ENCODE results near the gene COLEC11. TPM values are rescaled to one million over a fixed set of nuclear protein-coding genes. Genes with fewer than 3 reads are reported as not detected.

COLEC11 gene
- total and polyA plus RNA-seq, 2 donors (not counting 1 experiment from before 2014, with no cell fraction given), result not detected

DNA sequence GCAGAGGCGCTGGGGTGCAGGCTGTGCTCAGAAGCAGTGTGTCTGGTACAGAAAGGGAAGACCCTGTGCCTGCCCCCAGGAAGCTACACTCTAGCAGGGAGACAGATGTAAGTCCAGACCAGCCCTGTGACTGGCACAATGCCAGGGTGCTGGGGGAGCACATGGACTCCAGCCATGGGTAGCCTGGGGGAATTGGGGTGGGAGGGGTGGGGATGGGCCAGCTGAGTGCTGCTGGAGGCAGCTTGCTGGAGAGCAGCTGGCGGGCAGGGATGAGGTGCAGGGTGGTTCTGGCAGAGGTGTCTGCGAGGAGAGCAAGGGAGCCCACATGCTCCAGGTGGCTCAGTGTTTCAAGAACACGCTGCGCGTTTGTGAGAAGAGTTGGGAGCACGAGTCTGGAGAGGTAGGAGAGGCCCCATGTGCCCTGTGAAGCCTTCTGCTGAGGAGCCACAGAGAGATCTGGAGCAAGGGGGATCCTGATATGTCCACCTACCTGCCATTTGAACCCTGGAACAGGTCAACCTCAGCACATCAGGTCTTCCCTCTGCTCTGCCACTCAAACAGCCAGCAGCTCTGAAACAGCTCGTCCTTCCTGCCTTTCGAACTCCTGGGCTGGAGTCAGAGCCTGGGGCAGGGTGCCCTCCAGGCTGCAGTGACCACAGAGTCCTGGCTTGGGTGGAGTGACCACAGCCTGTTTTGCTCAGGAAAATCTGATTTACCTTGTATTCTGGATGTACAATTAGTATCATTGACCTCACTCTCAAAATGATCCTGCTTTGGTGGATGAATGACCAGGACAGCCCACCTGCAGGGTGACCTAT is 78.2 kb downstream of the COLEC11 start:
- H3K4me1 ChIP-seq (ENCODE audit: control insufficient read depth in 2 of 2, insufficient read depth in 2 of 2, low read length in 2 of 2), result no peaks in the 10 kb centered on the region
- ChIA-PET POLR2A (no interaction called here), CTCF (no interaction called here)
- no peaks in the 10 kb centered on the region for H3K9me3 ChIP-seq (ENCODE audit: control extremely low read depth in 1 of 3, control insufficient read depth in 2 of 3, insufficient read depth in 1 of 3, low read length in 2 of 3)
- ATAC-seq (ENCODE audit: low read depth) (no peak), DNase-seq (no peak)
- no peaks in the 10 kb centered on the region for H3K27me3 ChIP-seq (replicated peaks in 1 of 4; ENCODE audit: control extremely low read depth in 1 of 4, control insufficient read depth in 3 of 4, insufficient read depth in 4 of 4, low read length in 3 of 4)
- H3K4me1 Mint-ChIP-seq, result no peaks in the 10 kb centered on the region
- no peak overlapping the region for H2AFZ ChIP-seq (ENCODE audit: insufficient read depth, low read depth, low read length, poor library complexity, severe bottlenecking)
- no peak overlapping the region for H3K27ac ChIP-seq (ENCODE audit: low read length in 2 of 2)
- no peaks in the 10 kb centered on the region for H3K79me2 ChIP-seq (ENCODE audit: control insufficient read depth, insufficient read depth, low read length)
- intact Hi-C loops (cut with micrococcal nuclease), result no loop called here
- H3K9ac ChIP-seq (ENCODE audit: low read length), result no peak overlapping the region
- no peaks in the 10 kb centered on the region for H3K9me3 Mint-ChIP-seq (ENCODE audit: insufficient read depth)
- TF ChIP-seq, protein P1, sequence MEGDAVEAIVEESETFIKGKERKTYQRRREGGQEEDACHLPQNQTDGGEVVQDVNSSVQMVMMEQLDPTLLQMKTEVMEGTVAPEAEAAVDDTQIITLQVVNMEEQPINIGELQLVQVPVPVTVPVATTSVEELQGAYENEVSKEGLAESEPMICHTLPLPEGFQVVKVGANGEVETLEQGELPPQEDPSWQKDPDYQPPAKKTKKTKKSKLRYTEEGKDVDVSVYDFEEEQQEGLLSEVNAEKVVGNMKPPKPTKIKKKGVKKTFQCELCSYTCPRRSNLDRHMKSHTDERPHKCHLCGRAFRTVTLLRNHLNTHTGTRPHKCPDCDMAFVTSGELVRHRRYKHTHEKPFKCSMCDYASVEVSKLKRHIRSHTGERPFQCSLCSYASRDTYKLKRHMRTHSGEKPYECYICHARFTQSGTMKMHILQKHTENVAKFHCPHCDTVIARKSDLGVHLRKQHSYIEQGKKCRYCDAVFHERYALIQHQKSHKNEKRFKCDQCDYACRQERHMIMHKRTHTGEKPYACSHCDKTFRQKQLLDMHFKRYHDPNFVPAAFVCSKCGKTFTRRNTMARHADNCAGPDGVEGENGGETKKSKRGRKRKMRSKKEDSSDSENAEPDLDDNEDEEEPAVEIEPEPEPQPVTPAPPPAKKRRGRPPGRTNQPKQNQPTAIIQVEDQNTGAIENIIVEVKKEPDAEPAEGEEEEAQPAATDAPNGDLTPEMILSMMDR (IDR thresholded peaks at IDR 0.05), result no peak
- no peak overlapping the region for H3K4me2 ChIP-seq (replicated peaks; ENCODE audit: low read depth, low read length, poor library complexity, severe bottlenecking)
- H3K27ac Mint-ChIP-seq, result no peak overlapping the region
- no peaks in the 10 kb centered on the region for H4K20me1 ChIP-seq (ENCODE audit: control insufficient read depth, insufficient read depth, low read length, poor library complexity, severe bottlenecking)
- H3K27me3 Mint-ChIP-seq, result peaks cover 9% of the 10 kb centered on the region
- H3K4me3 Mint-ChIP-seq, result no peak overlapping the region
- WGBS (ENCODE audit: insufficient coverage), result 89% methylated on average over 7 of the region's 9 CpGs
- no peak overlapping the region for H3K4me3 ChIP-seq (ENCODE audit: control extremely low read depth in 1 of 5, extremely low read depth in 1 of 5, insufficient read depth in 1 of 5, low read depth in 2 of 5, low read length in 4 of 5)
- no peaks in the 10 kb centered on the region for H3K36me3 ChIP-seq (replicated peaks in 1 of 2; ENCODE audit: control extremely low read depth in 1 of 2, control insufficient read depth in 1 of 2, extremely low read depth in 1 of 2, insufficient read depth in 2 of 2, low read length in 1 of 2)

DNA sequence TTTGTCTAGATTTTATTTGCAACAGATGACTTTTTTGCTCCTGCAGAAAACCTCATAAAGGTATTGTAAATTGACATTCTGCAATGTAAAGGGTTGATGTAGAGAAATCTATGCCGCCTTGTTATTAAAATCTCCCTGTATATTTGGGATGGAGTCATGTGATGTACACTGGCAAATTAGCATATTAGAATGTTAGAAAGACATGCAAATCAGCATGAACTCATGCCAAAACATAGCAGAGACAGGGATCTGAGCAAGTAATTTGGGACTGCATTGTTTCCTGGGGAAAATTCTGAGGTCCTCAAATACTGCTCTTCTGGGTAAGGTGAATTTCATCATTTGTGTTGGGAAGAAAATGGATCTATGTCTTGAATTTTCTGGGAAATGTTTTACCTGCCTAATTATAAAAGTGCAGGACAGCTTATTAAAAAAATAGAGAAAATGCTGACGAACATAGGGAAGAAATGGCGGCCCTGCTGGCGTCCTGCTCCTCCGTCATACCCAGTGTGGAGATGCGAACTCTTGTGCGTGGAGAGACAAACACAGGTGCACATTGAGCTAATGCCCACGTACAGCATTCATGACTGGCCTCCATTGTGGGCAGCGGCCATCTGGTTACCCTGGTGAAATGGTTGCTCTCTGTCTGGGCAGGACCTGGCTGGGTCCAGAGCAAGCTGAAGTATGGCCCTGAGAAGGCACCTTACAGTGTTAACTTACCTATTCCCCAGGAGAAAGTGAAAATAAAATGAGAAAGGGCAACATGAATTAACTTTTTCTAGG is 79.3 kb downstream of the COLEC11 start:
- POLR2A ChIA-PET, result no interaction called here
- no peak overlapping the region for H3K4me3 ChIP-seq (ENCODE audit: control extremely low read depth in 1 of 5, extremely low read depth in 1 of 5, insufficient read depth in 1 of 5, low read depth in 2 of 5, low read length in 4 of 5)
- Mint-ChIP-seq H3K4me1 (no peaks in the 10 kb centered on the region), H3K27ac (no peak overlapping the region), H3K9me3 (ENCODE audit: insufficient read depth) (no peaks in the 10 kb centered on the region), H3K27me3 (peaks cover 7% of the 10 kb centered on the region), H3K4me3 (no peak overlapping the region)
- H3K27me3 ChIP-seq (replicated peaks in 1 of 4; ENCODE audit: control extremely low read depth in 1 of 4, control insufficient read depth in 3 of 4, insufficient read depth in 4 of 4, low read length in 3 of 4), result no peaks in the 10 kb centered on the region
- no peaks in the 10 kb centered on the region for H4K20me1 ChIP-seq (ENCODE audit: control insufficient read depth, insufficient read depth, low read length, poor library complexity, severe bottlenecking)
- no peaks in the 10 kb centered on the region for H3K9me3 ChIP-seq (ENCODE audit: control extremely low read depth in 1 of 3, control insufficient read depth in 2 of 3, insufficient read depth in 1 of 3, low read length in 2 of 3)
- H3K27ac ChIP-seq (ENCODE audit: low read length in 2 of 2), result no peak overlapping the region
- no peak for TF ChIP-seq EZH2 (IDR thresholded peaks at IDR 0.05; ENCODE audit: borderline replicate concordance, insufficient read depth, low read depth, low read length, poor library complexity, severe bottlenecking)
- TF ChIP-seq, protein P1 (IDR thresholded peaks at IDR 0.05), result no peak
- H3K9ac ChIP-seq (ENCODE audit: low read length), result no peak overlapping the region
- H2AFZ ChIP-seq (ENCODE audit: insufficient read depth, low read depth, low read length, poor library complexity, severe bottlenecking), result no peak overlapping the region
- WGBS (ENCODE audit: insufficient coverage), result 90% methylated on average over 9 of the region's 9 CpGs
- H3K4me2 ChIP-seq (replicated peaks; ENCODE audit: low read depth, low read length, poor library complexity, severe bottlenecking), result no peak overlapping the region
- intact Hi-C loops (cut with micrococcal nuclease), result no loop called here
- ATAC-seq (ENCODE audit: low read depth) (no peak), DNase-seq (no peak)
- CTCF ChIA-PET, result no interaction called here
- no peaks in the 10 kb centered on the region for H3K4me1 ChIP-seq (ENCODE audit: control insufficient read depth in 2 of 2, insufficient read depth in 2 of 2, low read length in 2 of 2)
- no peaks in the 10 kb centered on the region for H3K36me3 ChIP-seq (replicated peaks in 1 of 2; ENCODE audit: control extremely low read depth in 1 of 2, control insufficient read depth in 1 of 2, extremely low read depth in 1 of 2, insufficient read depth in 2 of 2, low read length in 1 of 2)
- no peaks in the 10 kb centered on the region for H3K79me2 ChIP-seq (ENCODE audit: control insufficient read depth, insufficient read depth, low read length)

Data from B cell (primary cell).